K562 (cell line): Measurements from ENCODE around the gene SRCAP. TPM values are rescaled to one million over a fixed set of nuclear protein-coding genes. Genes with fewer than 3 reads are reported as not detected.

Source experiments
- ATAC-seq: fragments of 200-7000 bp; cut with Tn5 transposase; 3 replicates; pipeline ENCODE4 v1.9.1; 2020; ENCODE audit warnings: moderate library complexity
- BruUV-seq: library from RNA; stranded (reverse); fragments of 400-500 nt; replicated peaks from 2 replicates; lab custom pipeline; 2021; lab: Mats Ljungman, UMichigan
- CTCF ChIA-PET: fragments of 300-600 bp; formaldehyde crosslinking; extraction: SDS; loops from one replicate; lab custom pipeline; 2021; ENCODE audit warnings: low intra/inter-chr PET ratio; lab: Yijun Ruan, JAX
- POLR2A ChIA-PET: fragments of 300-600, 350-650 bp; sonication (Branson Sonifier 250); formaldehyde crosslinking; extraction: SDS; loops from one replicate; lab custom pipeline; 2021; ENCODE audit warnings: antibody characterized with exemption, inconsistent platforms; lab: Yijun Ruan, JAX
- DNase-seq, 4 experiments: peaks; one replicate each; pipeline versions ENCODE4 v3.0.0 to v3.0.0-alpha.2; 2011 to 2018; ENCODE audit warnings: low spot score in 3 of 4, mixed read lengths in 3 of 4; ENCODE audit errors: extremely low read depth in 1 of 4
- FAIRE-seq: peaks from 2 replicates; lab custom pipeline; 2011; peaks lifted over from hg19 to GRCh38; lab: Jason Lieb, UNC
- H2AFZ ChIP-seq: 2 replicates; pipeline ENCODE4 v1.6.0; 2011; ENCODE audit warnings: low read depth, low read length, control low read depth, inconsistent platforms
- H3K27ac ChIP-seq: fragments of 200-600 bp; 3 replicates; pipeline ENCODE4 v1.8.0; 2011; ENCODE audit warnings: low read depth, mild to moderate bottlenecking, control low read depth, inconsistent platforms, low read length, moderate library complexity, mixed read lengths; ENCODE audit errors: extremely low read depth
- H3K27me3 ChIP-seq, 2 experiments: fragments of 300-600 bp in 1 of 2; 2 replicates in 1 of 2; 3 replicates in 1 of 2; pipeline versions ENCODE4 v1.6.0 to v1.8.0; 2011; ENCODE audit warnings: inconsistent platforms in 2 of 2, low read length in 2 of 2, mild to moderate bottlenecking in 1 of 2, mixed read lengths in 1 of 2, moderate library complexity in 1 of 2; ENCODE audit not compliant: control insufficient read depth in 2 of 2, insufficient read depth in 2 of 2
- H3K36me3 ChIP-seq: fragments of 300-600 bp; 3 replicates; pipeline ENCODE4 v1.8.0; 2011; ENCODE audit warnings: mild to moderate bottlenecking, low read length, inconsistent platforms; ENCODE audit not compliant: control insufficient read depth, insufficient read depth
- H3K4me1 ChIP-seq, 2 experiments: fragments of 200-600 bp in 1 of 2; replicated peaks in 1 of 2; 2 replicates in 1 of 2; 3 replicates in 1 of 2; pipeline versions ENCODE4 v1.5.1 to v1.8.0; 2011; ENCODE audit warnings: inconsistent platforms in 2 of 2, low read length in 2 of 2, mild to moderate bottlenecking in 1 of 2, mixed read lengths in 1 of 2, moderate library complexity in 1 of 2; ENCODE audit not compliant: control insufficient read depth in 2 of 2, insufficient read depth in 2 of 2
- H3K4me2 ChIP-seq: 2 replicates; pipeline ENCODE4 v1.6.1; 2011; ENCODE audit warnings: low read length, control low read depth, inconsistent platforms, mixed read lengths; ENCODE audit not compliant: insufficient read depth
- H3K4me3 ChIP-seq: fragments of 200-600 bp; sonication (generic), shearing (Covaris generic); 2 replicates; pipeline ENCODE4 v1.5.1; 2016; ENCODE audit warnings: control low read depth, inconsistent platforms
- H3K79me2 ChIP-seq: fragments of 200-600 bp; 3 replicates; pipeline ENCODE4 v1.8.0; 2011; ENCODE audit warnings: low read length, inconsistent platforms; ENCODE audit not compliant: control insufficient read depth, insufficient read depth
- H3K9ac ChIP-seq, 2 experiments: 2 replicates each; pipeline versions ENCODE4 v1.6.0 to v1.6.1; 2011; ENCODE audit warnings: low read depth in 2 of 2, low read length in 2 of 2, control low read depth in 1 of 2, inconsistent platforms in 1 of 2, mild to moderate bottlenecking in 1 of 2, mixed read lengths in 1 of 2; ENCODE audit not compliant: insufficient read depth in 1 of 2
- H3K9me1 ChIP-seq: one replicate; pipeline ENCODE4 v1.6.0; 2011; ENCODE audit warnings: inconsistent platforms, mild to moderate bottlenecking, low read length, moderate library complexity; ENCODE audit not compliant: control insufficient read depth, insufficient read depth
- H3K9me3 ChIP-seq: replicated peaks from 2 replicates; pipeline ENCODE4 v1.5.1; 2011; ENCODE audit warnings: low read depth, low read length, inconsistent platforms; ENCODE audit not compliant: control insufficient read depth, insufficient read depth
- H4K20me1 ChIP-seq: replicated peaks from 2 replicates; pipeline ENCODE4 v1.6.1; 2011; ENCODE audit warnings: low read length, inconsistent platforms, mixed read lengths; ENCODE audit not compliant: control insufficient read depth, insufficient read depth
- MEF2D ChIP-seq: conservative IDR thresholded peaks from 2 replicates; pipeline ENCODE4 v1.6.1; 2016; ENCODE audit warnings: low read depth, missing genetic modification characterization, missing compliant biosample characterization
- NFE2 ChIP-seq: IDR thresholded peaks from 2 replicates; pipeline ENCODE4 v1.6.1; 2014; ENCODE audit warnings: antibody characterized with exemption, low read depth
- POLR2AphosphoS2 ChIP-seq: IDR thresholded peaks from 2 replicates; pipeline ENCODE4 v1.6.1; 2012; ENCODE audit warnings: low read length, improper control_type of control experiment
- POLR2B ChIP-seq: fragments of 450-650 bp; IDR thresholded peaks from 2 replicates; pipeline ENCODE4 v1.6.1; 2018; ENCODE audit warnings: low read depth; ENCODE audit not compliant: partially characterized antibody
- SRSF3 ChIP-seq: fragments of 200-400 bp; formaldehyde crosslinking; IDR thresholded peaks from 2 replicates; pipeline ENCODE4 v1.6.1; 2016; ENCODE audit warnings: mild to moderate bottlenecking, low read length, moderate library complexity; ENCODE audit not compliant: insufficient read depth
- ZZZ3 ChIP-seq: fragments of 450-650 bp; IDR thresholded peaks from 2 replicates; pipeline ENCODE4 v1.6.1; 2016; ENCODE audit warnings: antibody characterized with exemption, mild to moderate bottlenecking, moderate library complexity
- WGBS: fragments of 100-300 bp; shearing (Covaris generic); methylation state at CpG from one replicate; pipeline ENCODE4 v1.1.6; 2016; ENCODE audit warnings: low coverage, mixed read lengths; ENCODE audit not compliant: insufficient coverage; ENCODE audit errors: missing lambda C conversion rate; 5-methylcytosine and 5-hydroxymethylcytosine counted together
- in situ Hi-C: fragments of 300-500 bp; cut with MboI; formaldehyde crosslinking; loops from 4 replicates; pipeline ENCODE4 v1.15.0; 2018; ENCODE audit warnings: inconsistent platforms, mixed read lengths
- intact Hi-C: fragments of 100-400 bp; cut with micrococcal nuclease; formaldehyde crosslinking; loops from 2 replicates; pipeline ENCODE4 v1.14.2; 2022
- polyA plus RNA-seq, 8 experiments: library from polyadenylated mRNA; depleted of rRNA in 4 of 8; stranded (reverse) in 5 of 8; unstranded in 3 of 8; fragments of >200 nt; fragmentation: Nextera tagmentation in 2 of 8; fragmentation: Illumina TruSeq in 1 of 8; extraction: Ambion mirVana in 2 of 8; extraction: Trizol in 1 of 8; gene quantifications; 2 replicates each; pipeline versions ENCODE4 v1.2.1 to v1.2.3, GENCODE V29; 2011 to 2014; ENCODE audit warnings: inconsistent platforms in 1 of 8, missing spikeins in 1 of 8
- total RNA-seq, 7 experiments: library from RNA; depleted of rRNA in 6 of 7; stranded (reverse); fragments of >200 nt in 6 of 7; fragmentation: Illumina TruSeq in 2 of 7; extraction: Trizol in 2 of 7; gene quantifications; 2 replicates each; pipeline versions ENCODE4 v1.2.1 to v1.2.3, GENCODE V29; 2011 to 2021; ENCODE audit warnings: low replicate concordance in 1 of 7
- TF ChIP-seq, protein P1 (sequence below): fragments of 250-450 bp; sonication (Bioruptor Pico); IDR thresholded peaks from 2 replicates; pipeline ENCODE4 v1.5.0; 2022; ENCODE audit warnings: mild to moderate bottlenecking
- TF ChIP-seq, protein P2 (sequence below): fragments of 250-450 bp; sonication (Bioruptor Pico); IDR thresholded peaks from 2 replicates; pipeline ENCODE4 v1.9.0; 2021; ENCODE audit warnings: mild to moderate bottlenecking

SRCAP gene
- total and polyA plus RNA-seq, 9 of the 15 experiments (the other 6 are each of a cell fraction or from before 2014, with no cell fraction given), result 0.21 to 62.6 (median 5.8) TPM

DNA sequence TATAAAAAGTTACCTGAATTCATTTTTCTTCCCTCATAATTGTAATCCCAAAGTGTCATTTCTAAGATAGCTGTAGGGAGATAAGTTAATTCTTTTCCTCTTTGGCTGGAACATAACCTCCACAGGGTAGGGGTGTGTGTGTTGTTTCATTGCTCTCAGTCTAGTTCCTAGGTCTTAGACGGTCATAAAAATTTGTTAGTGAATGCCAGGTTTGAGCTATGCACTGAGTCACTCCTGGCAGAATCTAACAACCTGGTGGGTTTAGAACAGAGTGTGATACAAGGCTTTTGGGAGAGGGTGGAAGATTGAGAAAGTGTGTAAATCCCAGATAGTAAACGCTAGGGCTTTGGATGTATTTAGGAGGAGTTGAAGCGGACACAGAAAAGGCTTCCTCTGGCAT is 48.4 kb downstream of the SRCAP start:
- CTCF ChIA-PET, result no interaction called here
- WGBS, result 34% methylated on average over 3 of the region's 3 CpGs
- H3K9me1 ChIP-seq, result no peaks in the 10 kb centered on the region
- 0 out of 2 replicates have a peak, but pooled peaks have one; percentile 18 for TF ChIP-seq MEF2D (tag)
- TF ChIP-seq, protein P1, sequence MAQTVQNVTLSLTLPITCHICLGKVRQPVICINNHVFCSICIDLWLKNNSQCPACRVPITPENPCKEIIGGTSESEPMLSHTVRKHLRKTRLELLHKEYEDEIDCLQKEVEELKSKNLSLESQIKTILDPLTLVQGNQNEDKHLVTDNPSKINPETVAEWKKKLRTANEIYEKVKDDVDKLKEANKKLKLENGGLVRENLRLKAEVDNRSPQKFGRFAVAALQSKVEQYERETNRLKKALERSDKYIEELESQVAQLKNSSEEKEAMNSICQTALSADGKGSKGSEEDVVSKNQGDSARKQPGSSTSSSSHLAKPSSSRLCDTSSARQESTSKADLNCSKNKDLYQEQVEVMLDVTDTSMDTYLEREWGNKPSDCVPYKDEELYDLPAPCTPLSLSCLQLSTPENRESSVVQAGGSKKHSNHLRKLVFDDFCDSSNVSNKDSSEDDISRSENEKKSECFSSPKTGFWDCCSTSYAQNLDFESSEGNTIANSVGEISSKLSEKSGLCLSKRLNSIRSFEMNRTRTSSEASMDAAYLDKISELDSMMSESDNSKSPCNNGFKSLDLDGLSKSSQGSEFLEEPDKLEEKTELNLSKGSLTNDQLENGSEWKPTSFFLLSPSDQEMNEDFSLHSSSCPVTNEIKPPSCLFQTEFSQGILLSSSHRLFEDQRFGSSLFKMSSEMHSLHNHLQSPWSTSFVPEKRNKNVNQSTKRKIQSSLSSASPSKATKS, result no peak
- TF ChIP-seq NFE2, result no peak
- no peak for TF ChIP-seq POLR2B
- TF ChIP-seq ZZZ3, result no peak
- no peak for TF ChIP-seq SRSF3
- TF ChIP-seq POLR2AphosphoS2, result no peak
- TF ChIP-seq, protein P2, sequence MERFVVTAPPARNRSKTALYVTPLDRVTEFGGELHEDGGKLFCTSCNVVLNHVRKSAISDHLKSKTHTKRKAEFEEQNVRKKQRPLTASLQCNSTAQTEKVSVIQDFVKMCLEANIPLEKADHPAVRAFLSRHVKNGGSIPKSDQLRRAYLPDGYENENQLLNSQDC (CRISPR knock-in tag), result 0 out of 2 replicates have a peak, but pooled peaks have one; percentile 5
- TF ChIP-seq, all 486 proteins: peak for 2
- intact Hi-C loops (no loop called here), in situ Hi-C loops (no loop called here)
- H3K4me2 ChIP-seq, result peak overlapping the region; percentile 84
- ATAC-seq (no peak), FAIRE-seq (no peak), DNase-seq (no peak)
- peak overlapping the region; percentile 68 for H3K4me3 ChIP-seq
- H3K4me1 ChIP-seq, result peaks cover 8 to 17% of the 10 kb centered on the region in 2 experiments; a peak in 4 of 5 replicates
- peak overlapping the region; percentile 79 to 92; a peak in 3 of 4 replicates for H3K9ac ChIP-seq
- H3K79me2 ChIP-seq, result peaks cover 27% of the 10 kb centered on the region
- no TSS peak for BruUV-seq
- peaks cover 56% of the 10 kb centered on the region for H3K36me3 ChIP-seq
- no peaks in the 10 kb centered on the region for H4K20me1 ChIP-seq
- peak overlapping the region; percentile 87 for H3K27ac ChIP-seq
- H3K9me3 ChIP-seq, result no peaks in the 10 kb centered on the region
- POLR2A ChIA-PET, result interaction anchor here (0.9 to 2.3 kb wide), 16 partner anchors 9 to 165 kb away, joined by 3 to 24 read pairs (median 8); no protein-coding TSS in a partner anchor
- H3K27me3 ChIP-seq, result no peaks in the 10 kb centered on the region
- H2AFZ ChIP-seq, result peak overlapping the region; percentile 92
